Endothelial cell of umbilical vein (primary cell): ENCODE data around the gene MTA2. TPM values are rescaled to one million over a fixed set of nuclear protein-coding genes. Genes with fewer than 3 reads are reported as not detected.

Experiments used
- BruUV-seq: library from RNA; stranded (reverse); fragments of 400-500 nt; replicated peaks from 2 replicates; lab custom pipeline; 2021; lab: Mats Ljungman, UMichigan
- CTCF ChIA-PET: fragments of 300-600, 350-600 bp; sonication (Branson Sonifier 250); formaldehyde crosslinking; loops from one replicate; lab custom pipeline; 2021; ENCODE audit warnings: antibody characterized with exemption, inconsistent platforms; lab: Charles Lee
- POLR2A ChIA-PET: fragments of 300-600, 350-600 bp; sonication (Branson Sonifier 250); formaldehyde crosslinking; loops from one replicate; lab custom pipeline; 2021; ENCODE audit warnings: antibody characterized with exemption, inconsistent platforms; lab: Charles Lee
- DNase-seq: peaks from one replicate; pipeline ENCODE4 v3.0.0-alpha.2; 2011; ENCODE audit warnings: low read depth, low spot score
- FAIRE-seq: peaks from 2 replicates; lab custom pipeline; 2011; peaks lifted over from hg19 to GRCh38; lab: Jason Lieb, UNC
- H2AFZ ChIP-seq: 2 replicates; pipeline ENCODE4 v1.6.0; 2012; ENCODE audit warnings: low read depth, low read length, control low read depth, inconsistent platforms
- H3K27ac ChIP-seq: 2 replicates; pipeline ENCODE4 v1.5.1; 2011; ENCODE audit warnings: low read depth, mild to moderate bottlenecking, control low read depth, low read length, moderate library complexity; ENCODE audit not compliant: insufficient read depth
- H3K27me3 ChIP-seq, 2 experiments: 2 replicates each; pipeline versions ENCODE4 v1.6.0 to v1.6.1; 2011; ENCODE audit warnings: low read length in 2 of 2, mixed read lengths in 1 of 2; ENCODE audit not compliant: control insufficient read depth in 2 of 2, insufficient read depth in 2 of 2
- H3K36me3 ChIP-seq, 2 experiments: 2 replicates in 1 of 2; 3 replicates in 1 of 2; pipeline ENCODE4 v1.5.1; 2011; ENCODE audit warnings: low read length in 2 of 2, mild to moderate bottlenecking in 1 of 2, moderate library complexity in 1 of 2; ENCODE audit not compliant: control insufficient read depth in 2 of 2, insufficient read depth in 2 of 2; ENCODE audit errors: extremely low read depth in 1 of 2
- H3K4me1 ChIP-seq: 3 replicates; pipeline ENCODE4 v1.5.1; 2011; ENCODE audit warnings: mild to moderate bottlenecking, low read length; ENCODE audit not compliant: control insufficient read depth, insufficient read depth; ENCODE audit errors: extremely low read depth
- H3K4me2 ChIP-seq: 2 replicates; pipeline ENCODE4 v1.6.1; 2011; ENCODE audit warnings: low read length, control low read depth, mixed read lengths; ENCODE audit not compliant: insufficient read depth
- H3K4me3 ChIP-seq, 3 experiments: fragments of 200-600 bp in 1 of 3; sonication (generic), shearing (Covaris generic) in 1 of 3; replicated peaks in 1 of 3; 2 replicates each; pipeline ENCODE4 v1.5.1; 2011 to 2016; ENCODE audit warnings: control low read depth in 3 of 3, low read length in 3 of 3, mild to moderate bottlenecking in 2 of 3, inconsistent platforms in 1 of 3, low read depth in 1 of 3, moderate library complexity in 1 of 3; ENCODE audit not compliant: insufficient read depth in 1 of 3
- H3K79me2 ChIP-seq: 2 replicates; pipeline ENCODE4 v1.6.0; 2012; ENCODE audit warnings: low read length, inconsistent platforms; ENCODE audit not compliant: control insufficient read depth, insufficient read depth
- H3K9ac ChIP-seq: replicated peaks from 2 replicates; pipeline ENCODE3; 2011; ENCODE audit warnings: low read length, control low read depth; ENCODE audit not compliant: insufficient read depth; ENCODE audit errors: extremely low read depth
- H3K9me1 ChIP-seq: replicated peaks from 3 replicates; pipeline ENCODE4 v1.6.0; 2011; ENCODE audit warnings: mild to moderate bottlenecking, low read length; ENCODE audit not compliant: control insufficient read depth, insufficient read depth; ENCODE audit errors: extremely low read depth
- H3K9me3 ChIP-seq: replicated peaks from 2 replicates; pipeline ENCODE4 v1.5.1; 2012; ENCODE audit warnings: low read length, inconsistent platforms; ENCODE audit not compliant: control insufficient read depth, insufficient read depth
- H4K20me1 ChIP-seq: replicated peaks from 2 replicates; pipeline ENCODE3; 2011; ENCODE audit warnings: mild to moderate bottlenecking, low read length; ENCODE audit not compliant: control insufficient read depth, insufficient read depth; ENCODE audit errors: extremely low read depth
- CTCF ChIP-seq, 2 donors: IDR thresholded peaks; 1 replicate in 1 of 2; 2 replicates in 1 of 2; pipeline ENCODE4 v1.5.1; 2011; ENCODE audit warnings: low read length in 2 of 2, mild to moderate bottlenecking in 2 of 2, moderate library complexity in 2 of 2, control low read depth in 1 of 2, inconsistent platforms in 1 of 2, low read depth in 1 of 2; ENCODE audit not compliant: insufficient read depth in 1 of 2; ENCODE audit errors: extremely low read depth in 1 of 2
- EZH2 ChIP-seq: IDR thresholded peaks from 2 replicates; pipeline ENCODE4 v1.6.1; 2012; ENCODE audit warnings: borderline replicate concordance, low read depth, mild to moderate bottlenecking, moderate library complexity, low read length, inconsistent platforms; ENCODE audit not compliant: severe bottlenecking
- FOS ChIP-seq: IDR thresholded peaks from 2 replicates; pipeline ENCODE4 v1.6.1; 2011; ENCODE audit warnings: mild to moderate bottlenecking, low read length, moderate library complexity, borderline replicate concordance; ENCODE audit not compliant: insufficient read depth
- GATA2 ChIP-seq: IDR thresholded peaks from 2 replicates; pipeline ENCODE4 v1.7.0; 2011; ENCODE audit warnings: low read depth, mild to moderate bottlenecking, moderate library complexity, mixed read lengths, low read length; ENCODE audit not compliant: insufficient read length, insufficient read depth
- JUN ChIP-seq: IDR thresholded peaks from 2 replicates; pipeline ENCODE4 v1.6.1; 2011; ENCODE audit warnings: borderline replicate concordance, low read depth; ENCODE audit not compliant: insufficient read length, insufficient read depth
- MAX ChIP-seq: IDR thresholded peaks from 2 replicates; pipeline ENCODE4 v1.6.1; 2011; ENCODE audit not compliant: insufficient read depth, insufficient read length
- MYC ChIP-seq: IDR thresholded peaks from one replicate; pipeline ENCODE4 v1.6.1; 2011; ENCODE audit warnings: mild to moderate bottlenecking, low read depth, low read length
- POLR2A ChIP-seq: IDR thresholded peaks from 2 replicates; pipeline ENCODE4 v1.6.1; 2012; ENCODE audit warnings: low read depth, mild to moderate bottlenecking, control low read depth, low read length
- POLR2AphosphoS5 ChIP-seq: IDR thresholded peaks from 2 replicates; pipeline ENCODE4 v1.6.1; 2012; ENCODE audit warnings: low read depth, mild to moderate bottlenecking, control low read depth, low read length, moderate library complexity; ENCODE audit not compliant: insufficient read depth
- dilution Hi-C: fragments of 300-500 bp; cut with MboI; formaldehyde crosslinking; loops from one replicate; pipeline ENCODE4 v1.15.0; 2019; ENCODE audit warnings: low sequenced_read_pairs; ENCODE audit not compliant: extremely low pct_ligation_motif_present
- intact Hi-C: fragments of 100-400 bp; cut with micrococcal nuclease; formaldehyde crosslinking; loops from one replicate; pipeline ENCODE4 v1.10.0; 2022
- polyA plus RNA-seq, 4 experiments: library from polyadenylated mRNA; depleted of rRNA in 3 of 4; stranded (reverse) in 3 of 4; unstranded in 1 of 4; fragments of >200 nt; gene quantifications; 2 replicates each; pipeline versions ENCODE4 v1.2.1 to v1.2.3, GENCODE V29; 2011 to 2012; ENCODE audit warnings: missing spikeins in 1 of 4
- total RNA-seq: library from RNA; stranded (reverse); gene quantifications from 2 replicates; pipeline ENCODE4 v1.2.3, GENCODE V29; 2021

MTA2 gene
- total and polyA plus RNA-seq, 2 donors (not counting 3 experiments of a cell fraction or from before 2014, with no cell fraction given): 40.4 to 166 TPM

- H3K4me2 ChIP-seq: peak overlapping the region; percentile 67
- FAIRE-seq: peak; percentile 64
These were observed 54.6 kb downstream of the MTA2 start for GRCh38 chr11:62546929-62547625.

More at GRCh38 chr11:62546929-62547625, 54.6 kb downstream of the MTA2 start:
- H3K9ac ChIP-seq: peak overlapping the region; percentile 21
- no TSS peak for BruUV-seq
- CTCF ChIA-PET: interaction anchor here (0.6 to 11.0 kb wide), 7 partner anchors 11 to 154 kb away, joined by 3 to 376 read pairs (median 7); partner anchors contain the start of genes B3GAT3 and TUT1
- peak overlapping the region; percentile 32 for H2AFZ ChIP-seq
- H3K4me1 ChIP-seq: peaks cover 50% of the 10 kb centered on the region
- no peaks in the 10 kb centered on the region for H3K36me3 ChIP-seq
- peak overlapping the region; percentile 14 to 55 (median 53) for H3K4me3 ChIP-seq
- POLR2A ChIA-PET: interaction anchor here (0.6 to 1.4 kb wide), 4 partner anchors 9 to 118 kb away, joined by 3 to 5 read pairs (median 4); partner anchors contain the start of genes C11orf98 and CSKMT
- no peaks in the 10 kb centered on the region for H4K20me1 ChIP-seq
- DNase-seq: peak; percentile 56
- H3K27me3 ChIP-seq: no peaks in the 10 kb centered on the region
- H3K9me1 ChIP-seq: no peaks in the 10 kb centered on the region
- no peak overlapping the region for H3K27ac ChIP-seq
- H3K79me2 ChIP-seq: peaks cover 45% of the 10 kb centered on the region
- dilution Hi-C loops: no loop called here
- H3K9me3 ChIP-seq: no peaks in the 10 kb centered on the region
- intact Hi-C loops: loop anchor here (1.0 kb wide), 1 partner anchor 9 kb away; no protein-coding TSS in a partner anchor
- no peak for TF ChIP-seq FOS
- no peak for TF ChIP-seq MAX
- no peak for TF ChIP-seq MYC
- no peak for TF ChIP-seq EZH2
- no peak for TF ChIP-seq CTCF (IDR thresholded peaks at IDR 0.05; ENCODE audit: extremely low read depth in 1 of 2, insufficient read depth in 1 of 2, low read depth in 1 of 2, low read length in 2 of 2)
- TF ChIP-seq GATA2: no peak
- TF ChIP-seq POLR2A: no peak
- no peak for TF ChIP-seq JUN
- TF ChIP-seq POLR2AphosphoS5: no peak
